NK-92 treated with Interleukin-12 subunit alpha and Interleukin-12 subunit beta, amount 100 ng/mL, for 24 hours (cell line): ENCODE results near the gene SCARB1.

Experiments used
- DNase-seq: peaks from one replicate; lab custom pipeline; 2025; lab: John Stamatoyannopoulos, UW

SCARB1 gene

GRCh38 chr12:124745891-124746570 is 117.6 kb downstream of the SCARB1 start:
- no peak for DNase-seq

GRCh38 chr12:124745465-124745890 is 118.2 kb downstream of the SCARB1 start:
- no peak for DNase-seq

GRCh38 chr12:124744659-124745464 is 118.8 kb downstream of the SCARB1 start:
- DNase-seq = no peak

GRCh38 chr12:124744273-124744640 is 119.4 kb downstream of the SCARB1 start:
- DNase-seq = no peak

GRCh38 chr12:124743479-124744272 is 120.0 kb downstream of the SCARB1 start:
- DNase-seq = no peak

GRCh38 chr12:124742678-124743077 is 121.0 kb downstream of the SCARB1 start:
- no peak for DNase-seq

- no peak for DNase-seq
These were observed 121.6 kb downstream of the SCARB1 start for GRCh38 chr12:124742111-124742510.

- DNase-seq = no peak
These were observed 122.5 kb downstream of the SCARB1 start for GRCh38 chr12:124741211-124741610.

GRCh38 chr12:124740691-124741137 is 123.0 kb downstream of the SCARB1 start:
- no peak for DNase-seq

GRCh38 chr12:124739953-124740561 is 123.6 kb downstream of the SCARB1 start:
- no peak for DNase-seq

- DNase-seq = no peak
These were observed 124.8 kb downstream of the SCARB1 start for GRCh38 chr12:124738636-124739467.

- no peak for DNase-seq
These were observed 125.7 kb downstream of the SCARB1 start for GRCh38 chr12:124737772-124738635.

GRCh38 chr12:124737040-124737419 is 126.6 kb downstream of the SCARB1 start:
- no peak for DNase-seq

GRCh38 chr12:124736115-124737039 is 127.3 kb downstream of the SCARB1 start:
- no peak for DNase-seq

- DNase-seq = no peak
These were observed 129.4 kb downstream of the SCARB1 start for GRCh38 chr12:124734224-124734788.

GRCh38 chr12:124733086-124733485 is 130.6 kb downstream of the SCARB1 start:
- no peak for DNase-seq

GRCh38 chr12:124732275-124733075 is 131.2 kb downstream of the SCARB1 start:
- DNase-seq = no peak

- no peak for DNase-seq
These were observed 131.8 kb downstream of the SCARB1 start for GRCh38 chr12:124731869-124732268.
